Uterus (tissue), 2 donors: ENCODE results near the gene CCNC.

Experiments
- CTCF ChIP-seq, 4 experiments: fragments of 200-600 bp in 2 of 4; fragments of 450-650 bp in 2 of 4; sonication (generic) in 2 of 4; IDR thresholded peaks; one replicate each; pipeline ENCODE4 v1.5.1; 2016 to 2019; ENCODE audit warnings: antibody characterized with exemption in 4 of 4, mild to moderate bottlenecking in 2 of 4, moderate library complexity in 1 of 4
- POLR2A ChIP-seq, 2 donors: fragments of 450-650 bp; IDR thresholded peaks; one replicate each; pipeline ENCODE4 v1.6.1; 2016; ENCODE audit warnings: antibody characterized with exemption in 2 of 2, mild to moderate bottlenecking in 1 of 2, moderate library complexity in 1 of 2

- TF ChIP-seq CTCF (IDR thresholded peaks at IDR 0.05) (no peak), POLR2A (IDR thresholded peaks at IDR 0.05) (no peak)
Observed at GRCh38 chr6:99512033-99512432, 56.4 kb downstream of the CCNC start.
